Stomach (tissue), 9 donors: Measurements from ENCODE around the gene KRTCAP2. TPM values are rescaled to one million over a fixed set of nuclear protein-coding genes. Genes with fewer than 3 reads are reported as not detected.

ENCODE experiments used
- DNase-seq, 2 donors: peaks; one replicate each; pipeline versions ENCODE4 v3.0.0 to v3.0.0-alpha.2; 2013 to 2019
- H3K27ac ChIP-seq, 5 donors: fragments of 200-600 bp in 4 of 5; sonication (generic) in 4 of 5; one replicate each; pipeline ENCODE4 v1.5.1; 2013 to 2019; ENCODE audit warnings: mild to moderate bottlenecking in 1 of 5, moderate library complexity in 1 of 5
- H3K27me3 ChIP-seq, 3 donors: fragments of 200-600 bp; sonication (generic); one replicate each; pipeline ENCODE4 v1.5.1; 2017 to 2019; ENCODE audit warnings: mixed run types in 1 of 3
- H3K36me3 ChIP-seq, 4 donors: fragments of 200-600 bp; sonication (generic); 1 replicate in 3 of 4; 2 replicates in 1 of 4; pipeline ENCODE4 v1.5.1; 2016 to 2019
- H3K4me1 ChIP-seq, 4 donors: fragments of 200-600 bp; sonication (generic); one replicate each; pipeline ENCODE4 v1.5.1; 2016 to 2019
- H3K4me3 ChIP-seq, 4 donors: fragments of 200-600 bp; sonication (generic) in 3 of 4; one replicate each; pipeline ENCODE4 v1.5.1; 2016 to 2019; ENCODE audit warnings: mild to moderate bottlenecking in 1 of 4
- H3K9me3 ChIP-seq, 4 donors: fragments of 200-600 bp; sonication (generic); one replicate each; pipeline ENCODE4 v1.5.1; 2016 to 2019
- EP300 ChIP-seq: sonication (generic); formaldehyde crosslinking; IDR thresholded peaks from one replicate; pipeline ENCODE4 v1.6.1; 2017; ENCODE audit warnings: antibody characterized with exemption
- POLR2A ChIP-seq, 4 donors: fragments of 450-650 bp; IDR thresholded peaks; one replicate each; pipeline ENCODE4 v1.6.1; 2016; ENCODE audit warnings: antibody characterized with exemption in 4 of 4, control low read depth in 2 of 4, mild to moderate bottlenecking in 1 of 4, moderate library complexity in 1 of 4
- POLR2AphosphoS5 ChIP-seq, 3 donors: sonication (generic); formaldehyde crosslinking; IDR thresholded peaks; one replicate each; pipeline ENCODE4 v1.6.1; 2016; ENCODE audit warnings: antibody characterized with exemption in 3 of 3
- WGBS, 5 donors: extraction: QIAGEN DNeasy Blood & Tissue Kit in 3 of 5; methylation state at CpG; one replicate each; pipeline versions ENCODE4 v1.1.5 to v1.1.7; 2013 to 2018; 5-methylcytosine and 5-hydroxymethylcytosine counted together
- intact Hi-C: fragments of 100-400 bp; cut with DNase I; formaldehyde crosslinking; loops from one replicate; pipeline ENCODE4 v1.15.1; 2023; ENCODE audit warnings: low total_unique reads
- polyA plus RNA-seq, 3 donors: library from polyadenylated mRNA; stranded (reverse); fragments of 200-250 nt; gene quantifications; one replicate each; pipeline ENCODE4 v1.2.3, GENCODE V29; 2013
- total RNA-seq, 5 donors: library from RNA; depleted of rRNA; stranded (reverse); fragments of >200 nt; gene quantifications; one replicate each; pipeline versions ENCODE4 v1.1.0 to v1.2.3, GENCODE V29; 2014 to 2016
- TF ChIP-seq, protein P1 (sequence below), 7 experiments: fragments of 450-650 bp in 4 of 7; fragments of 200-600 bp in 3 of 7; sonication (generic) in 3 of 7; IDR thresholded peaks; one replicate each; pipeline ENCODE4 v1.5.1; 2016 to 2019; ENCODE audit warnings: antibody characterized with exemption in 7 of 7, control low read depth in 2 of 7, mild to moderate bottlenecking in 1 of 7
- donor health status: healthy with polysubstance abuse.
- donor health status: Bipolar disorder and iron deficiency.
- donor health status: healthy.

Gene KRTCAP2
- total and polyA plus RNA-seq, 8 donors, result 60.8 to 399 (median 184) TPM

- Histone ChIP-seq H3K4me1 (peaks cover 26 to 42% (median 36%) of the 10 kb centered on the region in 4 donors), H3K4me3 (peak overlapping the region; percentile 77 to 94 (median 86)), H3K36me3 (peaks cover 0 to 23% (median 17%) of the 10 kb centered on the region in 4 donors), H3K9me3 (no peaks in the 10 kb centered on the region), H3K27me3 (no peaks in the 10 kb centered on the region), H3K27ac (peak overlapping the region; percentile 98 to 100 (median 99))
- 1 to 4% (median 4%) methylated on average over 6 to 13 of the region's 13 CpGs for WGBS, 5 donors
- DNase-seq, result no peak
- no peak for TF ChIP-seq EP300
- TF ChIP-seq, protein P1, sequence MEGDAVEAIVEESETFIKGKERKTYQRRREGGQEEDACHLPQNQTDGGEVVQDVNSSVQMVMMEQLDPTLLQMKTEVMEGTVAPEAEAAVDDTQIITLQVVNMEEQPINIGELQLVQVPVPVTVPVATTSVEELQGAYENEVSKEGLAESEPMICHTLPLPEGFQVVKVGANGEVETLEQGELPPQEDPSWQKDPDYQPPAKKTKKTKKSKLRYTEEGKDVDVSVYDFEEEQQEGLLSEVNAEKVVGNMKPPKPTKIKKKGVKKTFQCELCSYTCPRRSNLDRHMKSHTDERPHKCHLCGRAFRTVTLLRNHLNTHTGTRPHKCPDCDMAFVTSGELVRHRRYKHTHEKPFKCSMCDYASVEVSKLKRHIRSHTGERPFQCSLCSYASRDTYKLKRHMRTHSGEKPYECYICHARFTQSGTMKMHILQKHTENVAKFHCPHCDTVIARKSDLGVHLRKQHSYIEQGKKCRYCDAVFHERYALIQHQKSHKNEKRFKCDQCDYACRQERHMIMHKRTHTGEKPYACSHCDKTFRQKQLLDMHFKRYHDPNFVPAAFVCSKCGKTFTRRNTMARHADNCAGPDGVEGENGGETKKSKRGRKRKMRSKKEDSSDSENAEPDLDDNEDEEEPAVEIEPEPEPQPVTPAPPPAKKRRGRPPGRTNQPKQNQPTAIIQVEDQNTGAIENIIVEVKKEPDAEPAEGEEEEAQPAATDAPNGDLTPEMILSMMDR (IDR thresholded peaks at IDR 0.05), result no peak
- TF ChIP-seq POLR2AphosphoS5 (IDR thresholded peaks at IDR 0.05), result no peak
- intact Hi-C loops, result no loop called here
These were observed 36.2 kb upstream of the KRTCAP2 start for GRCh38 chr1:155209312-155209721.

DNA sequence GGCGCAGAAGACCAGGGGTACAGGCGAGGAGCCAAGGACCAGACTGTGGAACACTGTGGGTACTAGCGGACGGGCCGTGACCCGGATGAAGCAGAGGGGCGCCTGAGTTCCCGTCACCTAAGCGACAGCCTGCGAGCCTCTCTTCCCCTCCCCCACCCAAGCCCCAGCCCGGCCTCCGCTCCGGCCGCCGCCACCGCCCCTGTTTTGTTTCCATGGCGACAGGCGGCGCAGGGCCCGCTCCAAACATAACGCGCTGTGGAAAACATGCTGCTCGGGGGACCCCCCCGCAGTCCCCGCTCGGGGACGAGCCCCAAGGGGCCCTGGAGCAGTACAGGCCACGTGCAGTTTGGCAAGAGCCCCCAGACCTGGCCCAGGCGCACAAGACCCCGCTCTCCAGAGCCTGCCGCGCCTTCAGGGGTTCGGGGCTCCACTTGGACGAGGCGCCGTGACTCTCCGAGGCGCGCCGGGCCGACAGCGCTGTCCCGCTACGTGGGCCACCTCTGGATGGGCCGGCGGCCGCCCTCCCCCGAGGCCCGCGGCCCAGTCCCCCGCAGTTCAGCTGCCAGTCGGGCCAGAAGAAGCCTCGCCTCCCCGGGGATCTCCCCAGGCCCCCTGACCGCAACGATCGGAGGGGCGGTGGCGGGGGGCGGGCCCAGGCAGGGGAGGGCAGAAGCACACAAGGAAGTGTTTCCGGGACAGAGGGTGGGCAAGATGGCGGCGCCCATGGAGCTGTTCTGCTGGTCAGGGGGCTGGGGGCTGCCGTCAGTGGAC, 35.6 kb upstream of the KRTCAP2 start, which contains the start of gene MTX1:
TSS of gene MTX1 (plus strand) at position 155 of the 771 bp plus-strand sequence. CDS start at position 265, 110 bp downstream.
- peak within 1 kb of the TSS; percentile 77 to 94 (median 86) for H3K4me3 ChIP-seq
- WGBS, 5 donors, result 0 to 1% (median 1%) methylated on average over 34 to 64 of the region's 64 CpGs
- H3K4me1 ChIP-seq, result peaks cover 26 to 42% (median 36%) of the 10 kb centered on the region in 4 donors
- DNase-seq, result peak; percentile 82 to 98
- no peaks in the 10 kb centered on the region for H3K9me3 ChIP-seq
- peaks cover 0 to 23% (median 17%) of the 10 kb centered on the region in 4 donors for H3K36me3 ChIP-seq
- intact Hi-C loops, result no loop called here
- TF ChIP-seq EP300 (no peak), POLR2AphosphoS5 (IDR thresholded peaks at IDR 0.05) (peak in 2 of 3 donors; percentile 49 to 68)
- H3K27ac ChIP-seq, result peak within 1 kb of the TSS; percentile 98 to 100 (median 99)
- no peaks in the 10 kb centered on the region for H3K27me3 ChIP-seq

- peak in 1 of 2 donors; percentile 85 for DNase-seq
- Histone ChIP-seq H3K4me3 (peak within 1 kb of the TSS; percentile 77 to 94 (median 86)), H3K4me1 (peaks cover 26 to 42% (median 36%) of the 10 kb centered on the region in 4 donors), H3K9me3 (no peaks in the 10 kb centered on the region), H3K36me3 (peaks cover 0 to 23% (median 17%) of the 10 kb centered on the region in 4 donors), H3K27ac (peak within 1 kb of the TSS; percentile 98 to 100 (median 99)), H3K27me3 (no peaks in the 10 kb centered on the region)
- intact Hi-C loops, result no loop called here
- TF ChIP-seq, protein P1 (IDR thresholded peaks at IDR 0.05), result no peak
- TF ChIP-seq POLR2AphosphoS5 (IDR thresholded peaks at IDR 0.05), result no peak
- no peak for TF ChIP-seq EP300
- TF ChIP-seq POLR2A (IDR thresholded peaks at IDR 0.05), result no peak
- 16 to 24% (median 17%) methylated on average over 17 of the region's 17 CpGs for WGBS, 5 donors
These were observed 34.9 kb upstream of the KRTCAP2 start, which contains the start of gene THBS3 for GRCh38 chr1:155207806-155208540. Gene THBS3, minus strand, starts transcription at chr1:155207897. Its CDS starts 21 bp downstream, at chr1:155207876.

GRCh38 chr1:155206891-155207805, 34.0 kb upstream of the KRTCAP2 start:
- Histone ChIP-seq H3K4me3 (peak overlapping the region; percentile 77 to 94 (median 86)), H3K4me1 (peaks cover 26 to 42% (median 36%) of the 10 kb centered on the region in 4 donors), H3K9me3 (no peaks in the 10 kb centered on the region), H3K36me3 (peaks cover 0 to 16% (median 12%) of the 10 kb centered on the region in 4 donors), H3K27ac (peak overlapping the region; percentile 98 to 100 (median 99)), H3K27me3 (no peaks in the 10 kb centered on the region)
- no peak for TF ChIP-seq EP300
- TF ChIP-seq, protein P1 (IDR thresholded peaks at IDR 0.05), result peak in 5 of 7 experiments; percentile 76 to 95 (median 84)
- TF ChIP-seq POLR2AphosphoS5 (IDR thresholded peaks at IDR 0.05), result peak in 2 of 3 donors; percentile 41 to 54
- intact Hi-C loops, result no loop called here
- DNase-seq, result peak; percentile 92 to 94
- WGBS, 5 donors, result 19 to 27% (median 24%) methylated on average over 13 of the region's 13 CpGs
